Epithelial cell of esophagus (primary cell): ENCODE measurements around the gene RBFOX1.

Experiments used
- DNase-seq: peaks from one replicate; pipeline ENCODE4 v3.0.0; 2010; ENCODE audit warnings: low read depth
- H3K4me3 ChIP-seq: 2 replicates; pipeline ENCODE4 v1.5.1; 2011; ENCODE audit warnings: mild to moderate bottlenecking, low read length, control low read depth
- TF ChIP-seq, protein P1 (sequence below): IDR thresholded peaks from 2 replicates; pipeline ENCODE4 v1.5.1; 2011; ENCODE audit warnings: low read depth, mild to moderate bottlenecking, low read length, control low read depth, inconsistent platforms; ENCODE audit not compliant: insufficient read depth; ENCODE audit errors: missing control alignments

The RBFOX1 gene

GRCh38 chr16:7605812-7606211 lies 273.2 kb downstream of the RBFOX1 start:
- TF ChIP-seq, protein P1, sequence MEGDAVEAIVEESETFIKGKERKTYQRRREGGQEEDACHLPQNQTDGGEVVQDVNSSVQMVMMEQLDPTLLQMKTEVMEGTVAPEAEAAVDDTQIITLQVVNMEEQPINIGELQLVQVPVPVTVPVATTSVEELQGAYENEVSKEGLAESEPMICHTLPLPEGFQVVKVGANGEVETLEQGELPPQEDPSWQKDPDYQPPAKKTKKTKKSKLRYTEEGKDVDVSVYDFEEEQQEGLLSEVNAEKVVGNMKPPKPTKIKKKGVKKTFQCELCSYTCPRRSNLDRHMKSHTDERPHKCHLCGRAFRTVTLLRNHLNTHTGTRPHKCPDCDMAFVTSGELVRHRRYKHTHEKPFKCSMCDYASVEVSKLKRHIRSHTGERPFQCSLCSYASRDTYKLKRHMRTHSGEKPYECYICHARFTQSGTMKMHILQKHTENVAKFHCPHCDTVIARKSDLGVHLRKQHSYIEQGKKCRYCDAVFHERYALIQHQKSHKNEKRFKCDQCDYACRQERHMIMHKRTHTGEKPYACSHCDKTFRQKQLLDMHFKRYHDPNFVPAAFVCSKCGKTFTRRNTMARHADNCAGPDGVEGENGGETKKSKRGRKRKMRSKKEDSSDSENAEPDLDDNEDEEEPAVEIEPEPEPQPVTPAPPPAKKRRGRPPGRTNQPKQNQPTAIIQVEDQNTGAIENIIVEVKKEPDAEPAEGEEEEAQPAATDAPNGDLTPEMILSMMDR: no peak

GRCh38 chr16:7612671-7613070 lies 280.0 kb downstream of the RBFOX1 start:
- TF ChIP-seq, protein P1: no peak
- no peak overlapping the region for H3K4me3 ChIP-seq
- DNase-seq: no peak

More at GRCh38 chr16:7605812-7606211, 273.2 kb downstream of the RBFOX1 start:
- no peak for DNase-seq
- H3K4me3 ChIP-seq: no peak overlapping the region

DNA sequence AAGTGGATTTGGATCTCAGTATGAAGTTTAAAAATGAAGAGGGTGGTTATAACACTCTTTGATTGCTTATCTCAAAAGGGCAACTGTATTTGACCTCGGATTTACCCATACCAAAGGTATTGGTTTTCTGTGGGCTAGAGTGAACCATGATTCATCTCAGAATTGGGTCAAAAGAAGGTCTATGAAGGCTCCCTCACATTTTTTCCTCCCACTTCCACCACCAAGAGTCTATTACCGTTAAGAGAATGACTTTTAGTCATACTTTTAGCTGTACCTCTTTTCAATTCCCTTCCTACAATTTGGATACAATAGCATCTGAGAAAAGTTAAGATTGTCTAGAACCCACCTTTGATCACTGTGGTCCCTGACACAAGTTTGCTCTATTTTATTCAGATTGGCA lies 280.9 kb downstream of the RBFOX1 start:
- H3K4me3 ChIP-seq: no peak overlapping the region
- no peak for DNase-seq
- TF ChIP-seq, protein P1: no peak

- no peak for DNase-seq
- TF ChIP-seq, protein P1: no peak
- no peak overlapping the region for H3K4me3 ChIP-seq
These were observed 281.6 kb downstream of the RBFOX1 start for GRCh38 chr16:7614021-7614795.

DNA sequence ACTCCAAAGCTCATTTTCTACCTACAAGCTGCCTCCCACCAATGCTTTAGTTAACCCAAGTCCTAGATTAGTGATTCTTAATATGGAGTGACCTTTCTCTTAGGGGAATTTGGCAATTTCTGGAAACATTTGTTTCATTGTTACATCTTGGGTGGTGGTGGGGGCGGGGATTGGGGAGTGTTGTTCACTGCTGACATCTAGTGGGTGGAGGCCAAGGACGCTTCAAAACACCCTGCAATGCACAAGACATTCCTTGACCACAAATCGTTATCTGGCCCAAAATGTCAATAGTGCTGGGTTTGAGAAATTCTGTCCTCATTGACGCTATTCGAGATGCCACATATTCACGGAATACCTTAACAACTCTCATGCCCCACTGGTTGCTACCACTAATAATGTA lies 282.9 kb downstream of the RBFOX1 start:
- TF ChIP-seq, protein P1: no peak
- no peak for DNase-seq
- H3K4me3 ChIP-seq: no peak overlapping the region

DNA sequence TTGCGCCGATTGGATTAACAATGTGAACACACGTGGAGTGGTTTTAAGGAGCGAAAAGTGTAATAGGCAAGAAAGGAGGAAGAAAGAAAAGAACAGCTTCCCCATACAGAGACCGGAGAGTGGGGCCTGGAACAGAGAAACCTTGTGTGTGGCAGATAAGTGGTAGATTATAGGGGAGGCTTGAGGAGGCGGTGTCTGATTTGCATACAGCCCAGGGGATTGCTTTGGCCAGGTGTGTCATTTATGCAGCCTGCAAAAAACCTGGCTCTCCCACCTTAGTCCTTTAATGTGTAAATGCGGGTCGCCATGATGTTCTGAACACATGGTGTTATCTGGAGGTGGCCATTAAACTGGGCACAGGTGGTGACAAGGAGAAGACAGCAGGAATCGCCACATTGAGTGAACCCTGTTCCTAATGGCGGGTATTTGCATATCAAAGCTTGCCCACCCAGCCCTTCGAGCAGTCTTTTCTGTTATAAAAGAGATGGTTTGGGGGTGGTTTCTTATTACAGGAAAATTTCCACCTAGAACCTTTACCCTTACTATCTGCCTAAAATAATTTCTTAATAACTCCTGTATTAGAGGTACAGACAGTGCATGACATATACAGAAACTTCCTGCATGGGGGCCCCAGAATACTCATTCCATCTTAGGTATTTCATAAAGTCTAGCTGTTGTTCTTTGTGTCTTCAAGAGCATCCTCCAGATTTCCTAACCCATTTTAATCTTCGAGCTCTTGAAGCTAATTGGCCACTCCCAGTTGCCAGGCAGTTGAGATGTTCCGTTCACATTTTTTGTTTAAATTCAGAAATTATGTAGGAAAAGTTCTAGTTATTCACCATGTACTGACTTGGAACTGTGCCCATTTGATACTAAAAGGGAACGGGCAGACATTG lies 292.5 kb downstream of the RBFOX1 start:
- H3K4me3 ChIP-seq: no peak overlapping the region
- DNase-seq: no peak
- TF ChIP-seq, protein P1: no peak

- TF ChIP-seq, protein P1: no peak
- no peak for DNase-seq
- no peak overlapping the region for H3K4me3 ChIP-seq
These were observed 296.3 kb downstream of the RBFOX1 start for GRCh38 chr16:7628981-7629380.
